ENCODE measurements around the gene PDCL3. TPM values are rescaled to one million over a fixed set of nuclear protein-coding genes. Genes with fewer than 3 reads are reported as not detected.

PDCL3 gene
- total and polyA plus RNA-seq, 2 donors (not counting 1 experiment from before 2014, with no cell fraction given) = 5.6 to 24.1 TPM

- H3K9ac ChIP-seq (ENCODE audit: low read length) = no peak overlapping the region
- H3K4me2 ChIP-seq (replicated peaks; ENCODE audit: low read depth, low read length, poor library complexity, severe bottlenecking) = no peak overlapping the region
- H3K9me3 ChIP-seq (ENCODE audit: control extremely low read depth in 1 of 3, control insufficient read depth in 2 of 3, insufficient read depth in 1 of 3, low read length in 2 of 3) = peaks cover 0 to 5% (median 0%) of the 10 kb centered on the region in 3 donors
- Mint-ChIP-seq H3K27me3 (peaks cover 23% of the 10 kb centered on the region), H3K27ac (no peak overlapping the region), H3K4me1 (no peaks in the 10 kb centered on the region), H3K9me3 (ENCODE audit: insufficient read depth) (no peaks in the 10 kb centered on the region), H3K4me3 (no peak overlapping the region)
- no peaks in the 10 kb centered on the region for H3K4me1 ChIP-seq (ENCODE audit: control insufficient read depth in 2 of 2, insufficient read depth in 2 of 2, low read length in 2 of 2)
- POLR2A ChIA-PET = no interaction called here
- intact Hi-C loops (cut with micrococcal nuclease) = no loop called here
- H3K27me3 ChIP-seq (replicated peaks in 1 of 4; ENCODE audit: control extremely low read depth in 1 of 4, control insufficient read depth in 3 of 4, insufficient read depth in 4 of 4, low read length in 3 of 4) = peaks cover 0 to 3% (median 0%) of the 10 kb centered on the region in 4 experiments
- no peak overlapping the region for H3K4me3 ChIP-seq (ENCODE audit: control extremely low read depth in 1 of 5, extremely low read depth in 1 of 5, insufficient read depth in 1 of 5, low read depth in 2 of 5, low read length in 4 of 5)
- H3K36me3 ChIP-seq (replicated peaks in 1 of 2; ENCODE audit: control extremely low read depth in 1 of 2, control insufficient read depth in 1 of 2, extremely low read depth in 1 of 2, insufficient read depth in 2 of 2, low read length in 1 of 2) = no peaks in the 10 kb centered on the region
- DNase-seq (no peak), ATAC-seq (ENCODE audit: low read depth) (no peak)
- H4K20me1 ChIP-seq (ENCODE audit: control insufficient read depth, insufficient read depth, low read length, poor library complexity, severe bottlenecking) = no peaks in the 10 kb centered on the region
- 96% methylated on average over 5 of the region's 8 CpGs for WGBS (ENCODE audit: insufficient coverage)
- CTCF ChIA-PET = no interaction called here
- no peaks in the 10 kb centered on the region for H3K79me2 ChIP-seq (ENCODE audit: control insufficient read depth, insufficient read depth, low read length)
- H2AFZ ChIP-seq (ENCODE audit: insufficient read depth, low read depth, low read length, poor library complexity, severe bottlenecking) = no peak overlapping the region
- TF ChIP-seq, protein P1, sequence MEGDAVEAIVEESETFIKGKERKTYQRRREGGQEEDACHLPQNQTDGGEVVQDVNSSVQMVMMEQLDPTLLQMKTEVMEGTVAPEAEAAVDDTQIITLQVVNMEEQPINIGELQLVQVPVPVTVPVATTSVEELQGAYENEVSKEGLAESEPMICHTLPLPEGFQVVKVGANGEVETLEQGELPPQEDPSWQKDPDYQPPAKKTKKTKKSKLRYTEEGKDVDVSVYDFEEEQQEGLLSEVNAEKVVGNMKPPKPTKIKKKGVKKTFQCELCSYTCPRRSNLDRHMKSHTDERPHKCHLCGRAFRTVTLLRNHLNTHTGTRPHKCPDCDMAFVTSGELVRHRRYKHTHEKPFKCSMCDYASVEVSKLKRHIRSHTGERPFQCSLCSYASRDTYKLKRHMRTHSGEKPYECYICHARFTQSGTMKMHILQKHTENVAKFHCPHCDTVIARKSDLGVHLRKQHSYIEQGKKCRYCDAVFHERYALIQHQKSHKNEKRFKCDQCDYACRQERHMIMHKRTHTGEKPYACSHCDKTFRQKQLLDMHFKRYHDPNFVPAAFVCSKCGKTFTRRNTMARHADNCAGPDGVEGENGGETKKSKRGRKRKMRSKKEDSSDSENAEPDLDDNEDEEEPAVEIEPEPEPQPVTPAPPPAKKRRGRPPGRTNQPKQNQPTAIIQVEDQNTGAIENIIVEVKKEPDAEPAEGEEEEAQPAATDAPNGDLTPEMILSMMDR (IDR thresholded peaks at IDR 0.05) = no peak
- no peak for TF ChIP-seq EZH2 (IDR thresholded peaks at IDR 0.05; ENCODE audit: borderline replicate concordance, insufficient read depth, low read depth, low read length, poor library complexity, severe bottlenecking)
- no peak overlapping the region for H3K27ac ChIP-seq (ENCODE audit: low read length in 2 of 2)
Measured at GRCh38 chr2:100529176-100529575, 33.6 kb upstream of the PDCL3 start.

GRCh38 chr2:100529900-100530299, 32.9 kb upstream of the PDCL3 start:
- H3K9me3 ChIP-seq (ENCODE audit: control extremely low read depth in 1 of 3, control insufficient read depth in 2 of 3, insufficient read depth in 1 of 3, low read length in 2 of 3) = peaks cover 0 to 5% (median 0%) of the 10 kb centered on the region in 3 donors
- no peak for DNase-seq
- no peaks in the 10 kb centered on the region for H3K36me3 ChIP-seq (replicated peaks in 1 of 2; ENCODE audit: control extremely low read depth in 1 of 2, control insufficient read depth in 1 of 2, extremely low read depth in 1 of 2, insufficient read depth in 2 of 2, low read length in 1 of 2)
- H4K20me1 ChIP-seq (ENCODE audit: control insufficient read depth, insufficient read depth, low read length, poor library complexity, severe bottlenecking) = no peaks in the 10 kb centered on the region
- no peak overlapping the region for H3K4me2 ChIP-seq (replicated peaks; ENCODE audit: low read depth, low read length, poor library complexity, severe bottlenecking)
- H3K27me3 ChIP-seq (replicated peaks in 1 of 4; ENCODE audit: control extremely low read depth in 1 of 4, control insufficient read depth in 3 of 4, insufficient read depth in 4 of 4, low read length in 3 of 4) = peaks cover 0 to 3% (median 1%) of the 10 kb centered on the region in 4 experiments
- no peak overlapping the region for H2AFZ ChIP-seq (ENCODE audit: insufficient read depth, low read depth, low read length, poor library complexity, severe bottlenecking)
- Mint-ChIP-seq H3K27me3 (peaks cover 23% of the 10 kb centered on the region), H3K4me1 (no peaks in the 10 kb centered on the region), H3K4me3 (no peak overlapping the region), H3K9me3 (ENCODE audit: insufficient read depth) (no peaks in the 10 kb centered on the region), H3K27ac (no peak overlapping the region)
- POLR2A ChIA-PET = no interaction called here
- CTCF ChIA-PET = no interaction called here
- no peak overlapping the region for H3K4me3 ChIP-seq (ENCODE audit: control extremely low read depth in 1 of 5, extremely low read depth in 1 of 5, insufficient read depth in 1 of 5, low read depth in 2 of 5, low read length in 4 of 5)
- TF ChIP-seq, protein P1 (IDR thresholded peaks at IDR 0.05) = no peak
- TF ChIP-seq EZH2 (IDR thresholded peaks at IDR 0.05; ENCODE audit: borderline replicate concordance, insufficient read depth, low read depth, low read length, poor library complexity, severe bottlenecking) = no peak
- H3K27ac ChIP-seq (ENCODE audit: low read length in 2 of 2) = no peak overlapping the region
- WGBS (ENCODE audit: insufficient coverage) = 76% methylated on average over 6 of the region's 6 CpGs
- intact Hi-C loops (cut with micrococcal nuclease) = no loop called here
- H3K4me1 ChIP-seq (ENCODE audit: control insufficient read depth in 2 of 2, insufficient read depth in 2 of 2, low read length in 2 of 2) = no peaks in the 10 kb centered on the region
- ATAC-seq (ENCODE audit: low read depth) = no peak
- no peak overlapping the region for H3K9ac ChIP-seq (ENCODE audit: low read length)
- H3K79me2 ChIP-seq (ENCODE audit: control insufficient read depth, insufficient read depth, low read length) = no peaks in the 10 kb centered on the region

Data from B cell (primary cell).